Osteocyte (in vitro differentiated cells): ENCODE results near the gene RPL38. TPM values are rescaled to one million over a fixed set of nuclear protein-coding genes. Genes with fewer than 3 reads are reported as not detected.

Experiments used
- DNase-seq: peaks from one replicate; pipeline ENCODE4 v3.0.0; 2021; ENCODE audit warnings: mixed read lengths; ENCODE audit not compliant: unreplicated experiment; ENCODE audit errors: extremely low spot score
- H3K27ac Mint-ChIP-seq: one replicate; pipeline ENCODE4 v1.8.0; 2021; ENCODE audit warnings: mild to moderate bottlenecking, mixed read lengths; ENCODE audit not compliant: unreplicated experiment
- H3K27me3 Mint-ChIP-seq: one replicate; pipeline ENCODE4 v1.8.0; 2021; ENCODE audit warnings: mixed read lengths; ENCODE audit not compliant: unreplicated experiment
- H3K36me3 Mint-ChIP-seq: one replicate; pipeline ENCODE4 v1.8.0; 2021; ENCODE audit warnings: mixed read lengths; ENCODE audit not compliant: unreplicated experiment
- H3K4me1 Mint-ChIP-seq: one replicate; pipeline ENCODE4 v1.8.0; 2021; ENCODE audit warnings: mixed read lengths; ENCODE audit not compliant: unreplicated experiment
- H3K4me3 Mint-ChIP-seq: one replicate; pipeline ENCODE4 v1.8.0; 2021; ENCODE audit warnings: mild to moderate bottlenecking, moderate library complexity, mixed read lengths; ENCODE audit not compliant: unreplicated experiment
- H3K9me3 Mint-ChIP-seq: one replicate; pipeline ENCODE4 v1.8.0; 2021; ENCODE audit warnings: mixed read lengths; ENCODE audit not compliant: unreplicated experiment
- CTCF ChIP-seq: fragments of 200-600 bp; sonication (generic); IDR thresholded peaks from 2 replicates; pipeline ENCODE4 v1.5.0; 2021; ENCODE audit warnings: antibody characterized with exemption, mild to moderate bottlenecking, moderate library complexity
- total RNA-seq: library from RNA; stranded (reverse); gene quantifications from 2 replicates; pipeline ENCODE4 v1.2.1, GENCODE V29; 2021

The RPL38 gene
- total RNA-seq, 1 donor from 2014 or later, result 755 TPM

- H3K9me3 Mint-ChIP-seq, result no peaks in the 10 kb centered on the region
- DNase-seq, result no peak
- no peaks in the 10 kb centered on the region for H3K4me1 Mint-ChIP-seq
- H3K27ac Mint-ChIP-seq, result no peak overlapping the region
- no peaks in the 10 kb centered on the region for H3K27me3 Mint-ChIP-seq
- no peak for TF ChIP-seq CTCF
- H3K36me3 Mint-ChIP-seq, result no peaks in the 10 kb centered on the region
- H3K4me3 Mint-ChIP-seq, result no peak overlapping the region
Measured at GRCh38 chr17:74226252-74226651, 22.8 kb downstream of the RPL38 start.

- no peaks in the 10 kb centered on the region for H3K4me1 Mint-ChIP-seq
- H3K9me3 Mint-ChIP-seq, result no peaks in the 10 kb centered on the region
- no peak overlapping the region for H3K4me3 Mint-ChIP-seq
- DNase-seq, result no peak
- TF ChIP-seq CTCF, result no peak
- no peaks in the 10 kb centered on the region for H3K27me3 Mint-ChIP-seq
- H3K36me3 Mint-ChIP-seq, result no peaks in the 10 kb centered on the region
- no peak overlapping the region for H3K27ac Mint-ChIP-seq
Measured at GRCh38 chr17:74227271-74228080, 24.0 kb downstream of the RPL38 start.

- no peaks in the 10 kb centered on the region for H3K9me3 Mint-ChIP-seq
- H3K36me3 Mint-ChIP-seq, result no peaks in the 10 kb centered on the region
- no peak overlapping the region for H3K27ac Mint-ChIP-seq
- no peak for DNase-seq
- TF ChIP-seq CTCF, result no peak
- no peak overlapping the region for H3K4me3 Mint-ChIP-seq
- H3K4me1 Mint-ChIP-seq, result no peaks in the 10 kb centered on the region
- no peaks in the 10 kb centered on the region for H3K27me3 Mint-ChIP-seq
Measured at GRCh38 chr17:74228306-74228978, 25.0 kb downstream of the RPL38 start.

GRCh38 chr17:74230896-74231295 lies 27.4 kb downstream of the RPL38 start:
- Mint-ChIP-seq H3K36me3 (no peaks in the 10 kb centered on the region), H3K4me1 (peaks cover 2% of the 10 kb centered on the region), H3K27me3 (peaks cover 3% of the 10 kb centered on the region), H3K9me3 (no peaks in the 10 kb centered on the region), H3K4me3 (no peak overlapping the region), H3K27ac (no peak overlapping the region)
- TF ChIP-seq CTCF, result no peak
- DNase-seq, result no peak
